OCI-M2 (cell line): ENCODE measurements around the gene RPL41.
"Not testable (repeated sequence)": the region's sequence is repeated elsewhere in the genome, so short reads cannot be mapped to it uniquely, and the experiment has no call there.

Experiments
- DNase-seq: peaks from one replicate; lab custom pipeline; 2025; ENCODE audit not compliant: unreplicated experiment; lab: John Stamatoyannopoulos, UW

Gene RPL41

DNA sequence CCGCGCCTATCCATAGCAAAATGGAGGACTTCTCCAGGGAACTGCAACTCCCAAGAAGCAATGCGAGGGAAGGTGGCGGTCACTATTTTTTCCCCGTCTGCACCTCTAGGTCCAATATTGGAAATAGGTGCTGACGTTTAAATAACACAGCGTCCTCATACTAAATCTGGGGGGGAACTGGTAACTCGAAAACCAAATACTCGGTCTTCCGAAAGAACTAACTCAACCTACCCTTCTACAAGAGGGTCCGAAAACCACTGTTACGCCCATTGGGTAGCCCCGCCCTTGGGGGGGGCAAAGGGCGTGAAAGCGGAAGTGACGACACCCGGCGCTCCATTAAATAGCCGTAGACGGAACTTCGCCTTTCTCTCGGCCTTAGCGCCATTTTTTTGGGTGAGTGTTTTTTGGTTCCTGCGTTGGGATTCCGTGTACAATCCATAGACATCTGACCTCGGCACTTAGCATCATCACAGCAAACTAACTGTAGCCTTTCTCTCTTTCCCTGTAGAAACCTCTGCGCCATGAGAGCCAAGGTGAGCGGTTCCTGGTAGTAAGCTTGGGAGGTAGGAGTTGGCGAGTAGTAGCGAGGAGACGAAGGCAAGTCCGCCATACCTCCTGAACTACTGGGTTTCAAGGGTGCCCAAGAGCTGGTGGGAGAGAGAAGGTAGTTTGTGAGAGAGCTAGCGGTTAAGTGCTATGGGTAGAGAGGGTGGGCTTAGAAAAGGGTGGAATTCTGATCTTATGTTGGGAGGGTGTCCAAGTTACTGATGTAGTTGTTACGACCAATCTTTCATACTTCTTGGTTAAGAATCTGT is at the start of gene RPL41:
Gene RPL41, plus strand, starts transcription at position 367 of the 815 bp plus-strand sequence.
- DNase-seq, result peak; percentile 87

DNA sequence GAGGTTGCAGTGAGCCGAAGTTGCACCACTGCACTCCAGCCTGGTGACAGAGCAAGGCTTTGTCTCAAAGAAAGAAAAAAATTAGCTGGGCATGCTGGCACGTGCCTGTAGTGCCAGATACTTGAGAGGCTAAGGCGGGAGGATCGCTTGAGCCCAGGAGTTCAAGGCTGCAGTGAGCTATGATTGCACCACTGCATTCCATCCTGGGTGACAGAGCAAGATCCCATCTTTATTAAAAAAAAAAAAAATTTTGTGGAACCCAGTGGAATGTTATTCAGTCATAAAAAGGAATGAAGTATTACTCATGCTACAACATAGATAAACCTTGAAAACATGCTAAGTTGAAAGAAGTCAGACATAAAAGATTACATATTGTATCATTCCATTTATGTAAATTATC is 44.8 kb upstream of the RPL41 start:
- no peak for DNase-seq

DNA sequence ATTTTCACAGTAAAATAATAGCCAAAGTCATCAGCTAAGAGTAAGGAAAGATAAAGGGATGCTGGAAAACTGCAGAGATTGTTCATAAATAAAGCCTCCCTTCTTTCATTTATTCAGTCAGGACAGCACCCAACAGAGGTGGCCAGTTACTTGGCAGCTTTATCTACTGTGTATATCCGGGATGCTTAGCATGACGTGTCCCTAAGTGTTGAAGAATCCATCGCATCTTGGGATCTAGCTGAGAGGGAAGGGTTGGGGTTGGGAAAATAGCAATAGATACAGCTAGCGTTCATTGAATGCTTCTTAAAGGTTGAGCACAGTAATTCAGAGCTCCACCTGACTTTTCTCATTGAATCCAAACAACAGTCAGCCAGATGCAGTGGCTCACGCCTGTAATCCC is 42.0 kb upstream of the RPL41 start:
- DNase-seq, result no peak

DNA sequence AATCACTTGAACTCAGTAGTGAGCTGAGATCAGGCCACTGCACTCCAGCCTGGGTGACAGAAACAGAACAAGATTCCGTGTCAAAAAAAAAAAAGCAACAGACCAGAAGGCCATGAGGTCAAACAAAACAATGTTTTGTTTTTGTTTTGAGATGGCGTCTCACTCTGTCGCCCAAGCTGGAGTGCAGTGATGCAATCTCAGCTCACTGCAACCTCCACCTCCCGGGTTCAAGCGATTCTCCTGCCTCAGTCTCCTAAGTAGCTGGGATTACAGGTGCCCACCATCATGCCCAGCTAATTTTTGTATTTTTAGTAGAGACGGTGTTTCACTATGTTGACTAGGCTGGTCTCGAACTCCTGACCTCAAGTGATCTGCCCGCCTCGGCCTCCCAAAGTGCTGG is 38.5 kb upstream of the RPL41 start:
- not testable (repeated sequence) for DNase-seq

DNA sequence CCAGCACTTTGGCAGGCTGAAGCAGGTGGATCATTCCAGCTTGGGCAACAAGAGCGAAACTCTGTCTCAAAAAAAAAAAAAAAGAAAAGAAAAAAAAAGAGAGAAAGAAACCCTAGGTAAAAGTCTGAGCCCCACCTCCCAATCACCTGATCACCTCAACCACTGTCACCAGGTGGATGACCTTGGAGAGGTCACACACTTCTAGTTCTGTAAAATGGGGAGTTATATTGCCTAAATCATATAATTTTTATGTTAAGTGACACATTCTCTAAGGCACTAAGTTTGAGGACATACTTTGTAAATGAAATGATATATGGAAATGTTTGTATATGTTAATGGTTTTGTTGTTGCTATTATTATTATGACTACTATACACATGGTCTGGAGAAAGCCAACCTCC is 38.0 kb upstream of the RPL41 start:
- no peak for DNase-seq

DNA sequence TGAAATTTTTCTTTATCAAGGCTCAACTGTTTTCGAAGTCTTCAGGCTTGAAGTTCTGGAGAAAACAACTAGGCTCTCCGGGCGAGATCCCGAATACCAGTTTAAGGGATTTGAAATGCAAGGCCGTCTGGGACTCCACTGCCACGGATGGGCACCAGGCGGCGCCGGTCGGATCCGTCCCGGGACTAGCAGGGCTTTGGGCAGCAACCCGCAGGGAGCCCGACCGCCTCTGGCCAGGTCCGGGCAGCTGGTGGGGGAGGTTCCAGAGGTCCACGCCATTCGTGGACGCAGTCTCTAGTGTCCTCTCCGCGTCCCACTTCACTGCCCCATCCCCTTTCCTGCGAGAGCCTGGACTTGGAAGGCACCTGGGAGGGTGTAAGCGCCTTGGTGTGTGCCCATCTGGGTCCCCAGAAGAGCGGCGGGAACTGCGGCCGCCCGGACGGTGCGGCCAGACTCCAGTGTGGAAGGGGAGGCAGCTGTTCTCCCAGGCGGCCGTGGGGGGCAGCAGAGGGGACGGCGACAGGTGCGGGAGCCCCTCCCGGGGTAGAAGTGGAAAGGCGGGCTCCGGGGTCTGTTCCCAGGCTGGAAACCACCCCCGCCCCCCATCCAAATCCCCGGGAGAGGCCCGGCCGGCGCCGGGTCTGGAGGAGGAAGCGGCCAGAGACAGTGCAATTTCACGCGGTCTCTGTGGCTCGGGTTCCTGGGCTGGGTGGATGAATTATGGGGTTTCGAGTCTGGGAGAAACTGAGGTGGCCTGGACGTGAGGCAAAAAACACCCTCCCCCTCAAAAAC is 37.3 kb upstream of the RPL41 start:
- DNase-seq, result no peak

DNA sequence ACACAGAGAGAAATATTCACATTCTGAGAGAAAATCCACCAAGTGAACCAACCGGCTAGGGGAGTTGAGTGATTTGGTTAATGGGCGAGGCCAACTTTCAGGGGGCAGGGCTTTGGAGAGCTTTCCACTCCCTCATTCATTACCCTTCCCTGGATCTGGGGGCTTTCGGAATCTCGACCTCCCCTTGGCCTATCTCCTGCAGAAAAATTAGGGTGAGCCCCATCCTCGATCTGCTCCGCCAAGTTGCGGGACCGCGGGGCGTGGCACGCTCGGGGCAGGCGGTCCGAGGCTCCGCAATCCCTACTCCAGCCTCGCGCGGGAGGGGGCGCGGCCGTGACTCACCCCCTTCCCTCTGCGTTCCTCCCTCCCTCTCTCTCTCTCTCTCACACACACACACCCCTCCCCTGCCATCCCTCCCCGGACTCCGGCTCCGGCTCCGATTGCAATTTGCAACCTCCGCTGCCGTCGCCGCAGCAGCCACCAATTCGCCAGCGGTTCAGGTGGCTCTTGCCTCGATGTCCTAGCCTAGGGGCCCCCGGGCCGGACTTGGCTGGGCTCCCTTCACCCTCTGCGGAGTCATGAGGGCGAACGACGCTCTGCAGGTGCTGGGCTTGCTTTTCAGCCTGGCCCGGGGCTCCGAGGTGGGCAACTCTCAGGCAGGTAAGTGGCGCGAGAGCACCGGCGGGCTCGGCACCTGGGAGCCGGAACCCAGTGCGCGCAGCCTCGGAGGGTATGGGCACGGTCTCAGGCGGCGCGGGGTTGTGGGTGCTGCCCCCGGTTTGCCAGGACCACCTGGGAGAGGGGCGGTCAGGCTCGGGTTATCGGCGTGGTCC is 36.5 kb upstream of the RPL41 start, which contains the start of gene ERBB3:
Gene ERBB3, plus strand, starts transcription at position 443 of the 833 bp plus-strand sequence. Its CDS starts 136 bp downstream, at position 579.
- no peak for DNase-seq

DNA sequence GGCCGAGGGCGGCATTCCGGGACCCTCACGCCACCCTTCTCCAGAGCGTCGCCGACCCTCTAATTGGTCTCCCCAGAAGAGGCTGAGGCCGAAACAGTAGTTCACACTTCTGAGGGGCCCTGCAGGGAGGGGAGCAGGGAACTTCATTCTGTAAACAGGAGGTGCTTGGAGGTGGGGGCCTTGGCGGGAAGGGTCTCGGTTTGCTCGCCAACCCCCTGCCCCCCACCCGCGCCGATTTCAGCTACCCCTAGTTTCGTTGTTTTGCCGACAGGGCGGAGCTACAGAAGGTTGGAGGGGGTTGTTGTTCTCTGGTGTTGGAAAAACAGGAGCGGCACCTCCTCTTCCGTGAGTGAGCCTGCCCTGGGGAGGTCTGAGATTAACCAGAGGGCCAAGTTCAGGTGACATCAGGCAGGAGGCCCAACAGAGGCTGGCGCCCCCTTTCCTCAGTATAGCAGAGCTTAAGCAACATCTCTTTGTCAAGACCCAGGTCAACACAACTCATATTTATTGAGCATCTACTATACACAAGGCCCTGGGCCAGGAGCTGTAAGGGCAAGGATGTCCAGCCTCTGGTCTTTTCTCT is 35.8 kb upstream of the RPL41 start:
- no peak for DNase-seq

DNA sequence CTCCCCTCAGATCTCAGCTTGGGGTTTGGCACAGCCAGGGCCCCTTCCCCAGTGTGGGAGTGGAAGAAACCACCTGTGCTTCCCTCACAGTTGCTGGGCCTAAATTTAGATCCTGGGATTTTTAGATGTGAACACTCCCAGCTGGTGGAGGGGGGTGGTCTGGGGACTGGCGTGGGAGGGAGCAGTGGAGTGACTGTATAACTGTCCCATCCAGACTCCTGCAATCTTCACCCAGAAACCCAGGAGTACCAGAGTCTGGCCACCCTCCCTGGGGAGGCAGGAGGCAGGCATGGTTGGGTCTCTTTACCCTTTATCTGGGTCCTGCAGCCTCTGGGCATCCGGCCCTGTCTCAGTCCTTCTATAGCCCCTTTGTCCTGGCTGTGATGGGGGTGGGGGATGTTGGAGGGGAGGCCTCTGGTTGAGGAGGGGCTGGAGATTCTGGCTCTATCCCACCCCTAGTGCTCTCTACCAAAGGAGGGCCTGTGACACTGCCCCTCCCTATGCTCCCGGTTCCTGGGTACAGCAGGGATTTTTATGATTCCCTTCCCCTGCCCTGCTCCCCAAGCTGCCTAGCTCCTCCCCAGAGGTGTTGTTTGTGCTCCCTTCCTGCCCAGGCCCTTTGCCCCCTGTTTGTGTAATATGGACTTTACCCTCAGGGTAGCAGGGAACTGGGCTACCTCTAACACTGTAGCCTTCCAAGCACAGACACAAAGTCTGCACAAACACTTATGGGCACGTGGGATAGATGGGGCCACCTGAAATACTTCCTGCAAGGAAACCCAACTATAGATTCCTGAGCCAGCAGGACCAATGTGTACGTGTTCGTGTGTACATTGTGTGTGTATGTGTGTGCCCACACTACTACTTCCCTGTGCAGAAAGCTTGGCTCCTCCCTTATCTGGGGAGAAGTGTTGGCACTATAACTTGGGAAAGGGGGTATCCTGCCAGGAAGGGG is 34.8 kb upstream of the RPL41 start:
- DNase-seq, result no peak

DNA sequence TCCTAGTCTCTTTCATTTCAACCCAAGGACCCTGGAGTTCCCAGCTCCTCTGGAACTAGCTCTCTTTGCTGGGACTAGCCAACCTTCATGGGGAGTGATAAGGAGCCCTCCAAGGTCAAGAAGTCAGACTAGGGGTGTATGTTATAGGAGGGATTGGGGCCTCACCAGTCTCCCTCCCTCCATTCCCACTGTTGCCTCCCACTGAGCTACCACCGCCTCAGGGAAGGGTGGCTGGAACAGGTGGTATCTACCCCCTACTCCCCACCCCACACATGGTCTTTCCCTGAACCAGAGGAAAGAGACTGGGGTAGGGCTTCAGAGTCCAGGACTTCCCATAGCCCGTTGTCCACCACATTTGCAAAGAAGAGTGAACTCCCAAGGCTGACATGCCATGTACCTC is 34.1 kb upstream of the RPL41 start:
- DNase-seq, result no peak

DNA sequence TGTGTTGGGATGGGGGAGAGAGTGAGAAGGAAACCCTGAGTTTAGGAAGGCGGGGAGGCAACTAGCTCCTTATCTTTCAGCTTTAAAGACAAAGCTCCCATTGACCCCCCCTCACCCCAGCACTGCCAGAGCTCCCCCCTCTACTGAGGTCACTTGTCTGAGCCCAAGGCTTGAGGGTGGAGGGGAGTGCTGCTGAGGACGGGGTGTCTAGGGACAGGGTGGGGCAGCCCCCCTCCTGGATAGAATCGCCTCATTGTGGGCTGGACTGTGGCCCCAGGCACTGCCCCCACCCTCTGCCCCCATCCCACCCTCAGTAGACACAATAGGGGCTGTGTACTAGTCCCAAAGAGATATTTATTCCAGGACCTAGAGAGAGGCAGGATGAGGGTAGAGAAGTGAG is 33.5 kb upstream of the RPL41 start:
- no peak for DNase-seq

DNA sequence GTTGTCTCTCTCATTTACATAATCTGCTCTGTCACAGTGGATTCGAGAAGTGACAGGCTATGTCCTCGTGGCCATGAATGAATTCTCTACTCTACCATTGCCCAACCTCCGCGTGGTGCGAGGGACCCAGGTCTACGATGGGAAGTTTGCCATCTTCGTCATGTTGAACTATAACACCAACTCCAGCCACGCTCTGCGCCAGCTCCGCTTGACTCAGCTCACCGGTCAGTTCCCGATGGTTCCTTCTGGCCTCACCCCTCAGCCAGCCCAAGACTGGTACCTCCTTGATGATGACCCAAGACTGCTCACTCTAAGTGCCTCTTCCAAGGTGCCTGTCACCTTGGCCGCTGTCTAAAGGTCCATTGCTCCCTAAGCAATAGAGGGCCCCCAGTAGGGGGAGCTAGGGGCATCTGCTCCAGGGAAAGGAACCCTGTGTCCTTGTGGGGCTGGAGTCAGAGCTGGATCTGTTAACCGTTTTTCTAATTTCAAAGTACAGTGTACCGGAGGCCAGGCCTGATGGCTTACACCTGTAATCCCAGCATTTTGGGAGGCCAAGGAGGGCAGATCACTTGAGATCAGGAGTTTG is 31.4 kb upstream of the RPL41 start:
- no peak for DNase-seq

DNA sequence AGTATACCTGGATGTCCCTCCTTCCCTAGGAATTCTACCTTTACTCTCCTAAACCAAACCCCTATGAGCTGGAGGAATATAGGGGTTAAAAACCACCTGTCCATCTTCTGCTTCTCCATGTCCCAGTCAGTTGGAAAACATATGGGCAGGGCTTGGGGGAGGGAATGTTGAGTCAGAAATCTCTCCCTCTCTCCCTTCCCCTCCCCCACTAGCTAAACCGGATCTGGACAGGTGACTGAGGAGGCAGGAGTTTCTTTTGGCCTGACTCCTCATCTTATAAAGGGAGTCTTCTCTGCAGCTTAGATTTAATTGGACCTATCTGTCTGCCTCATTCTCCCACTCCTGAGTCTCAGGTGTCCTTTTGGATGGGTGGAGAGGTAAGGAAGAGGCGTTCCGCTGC is 30.3 kb upstream of the RPL41 start:
- DNase-seq, result no peak

DNA sequence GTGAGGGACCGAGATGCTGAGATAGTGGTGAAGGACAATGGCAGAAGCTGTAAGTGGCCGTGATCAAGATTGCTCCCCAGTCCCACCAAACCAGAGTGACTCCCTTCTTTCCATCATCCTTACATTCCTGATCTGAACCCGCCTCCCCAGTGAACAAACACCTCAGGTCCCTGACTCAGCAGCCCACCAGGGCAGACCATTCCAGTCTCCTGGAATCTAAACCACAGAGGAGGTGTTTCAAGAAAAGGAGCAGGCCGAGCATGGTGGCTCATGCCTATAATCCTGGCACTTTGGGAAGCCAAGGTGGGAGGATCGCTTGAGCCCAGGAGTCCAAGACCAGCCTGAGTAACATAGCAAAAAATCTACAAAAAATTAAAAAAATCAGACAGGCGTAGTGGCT is 29.8 kb upstream of the RPL41 start:
- DNase-seq, result no peak

DNA sequence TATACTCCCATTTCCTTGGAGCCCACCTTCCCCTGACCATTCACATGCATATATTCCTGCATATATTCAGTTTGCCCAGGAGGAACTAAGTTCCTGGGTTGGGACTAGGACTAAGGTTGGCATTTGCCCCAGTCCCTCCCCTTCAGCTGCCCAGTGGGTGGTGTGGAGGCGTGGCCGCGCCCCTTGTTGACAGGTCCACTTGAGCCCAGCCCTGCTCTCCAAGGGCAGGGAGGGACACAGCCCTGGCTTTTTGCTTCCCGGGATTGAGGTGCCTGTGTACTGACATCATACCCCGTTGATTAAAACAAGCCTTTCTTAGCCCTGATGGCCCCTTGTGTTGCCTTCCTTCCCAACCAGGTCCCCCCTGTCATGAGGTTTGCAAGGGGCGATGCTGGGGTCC is 29.2 kb upstream of the RPL41 start:
- no peak for DNase-seq

DNA sequence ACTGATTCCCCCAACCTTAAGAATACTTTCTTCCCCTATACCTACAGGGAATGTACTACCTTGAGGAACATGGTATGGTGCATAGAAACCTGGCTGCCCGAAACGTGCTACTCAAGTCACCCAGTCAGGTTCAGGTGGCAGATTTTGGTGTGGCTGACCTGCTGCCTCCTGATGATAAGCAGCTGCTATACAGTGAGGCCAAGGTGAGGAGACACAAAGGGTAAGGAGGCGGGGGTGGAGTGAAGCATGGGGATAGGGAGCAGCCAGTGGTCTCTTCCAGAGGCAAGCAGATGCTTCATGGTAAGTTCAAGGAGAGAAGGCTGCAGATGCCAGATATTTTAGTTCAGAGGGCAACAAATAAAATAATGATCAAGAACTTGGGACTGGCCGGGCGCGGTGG is 18.7 kb upstream of the RPL41 start:
- no peak for DNase-seq

DNA sequence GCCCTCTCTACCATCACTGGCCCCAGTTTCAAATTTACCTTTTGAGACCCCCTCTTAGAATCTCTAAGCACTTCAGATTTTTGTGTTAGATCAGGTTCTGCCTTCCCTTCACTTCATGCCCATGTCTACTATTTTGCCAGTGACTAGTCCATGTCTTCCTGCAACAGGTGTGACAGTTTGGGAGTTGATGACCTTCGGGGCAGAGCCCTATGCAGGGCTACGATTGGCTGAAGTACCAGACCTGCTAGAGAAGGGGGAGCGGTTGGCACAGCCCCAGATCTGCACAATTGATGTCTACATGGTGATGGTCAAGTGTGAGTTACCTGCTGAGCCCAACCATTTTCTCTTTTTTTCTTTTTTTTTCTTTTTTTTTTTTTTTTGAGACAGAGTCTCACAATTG is 17.8 kb upstream of the RPL41 start:
- no peak for DNase-seq

DNA sequence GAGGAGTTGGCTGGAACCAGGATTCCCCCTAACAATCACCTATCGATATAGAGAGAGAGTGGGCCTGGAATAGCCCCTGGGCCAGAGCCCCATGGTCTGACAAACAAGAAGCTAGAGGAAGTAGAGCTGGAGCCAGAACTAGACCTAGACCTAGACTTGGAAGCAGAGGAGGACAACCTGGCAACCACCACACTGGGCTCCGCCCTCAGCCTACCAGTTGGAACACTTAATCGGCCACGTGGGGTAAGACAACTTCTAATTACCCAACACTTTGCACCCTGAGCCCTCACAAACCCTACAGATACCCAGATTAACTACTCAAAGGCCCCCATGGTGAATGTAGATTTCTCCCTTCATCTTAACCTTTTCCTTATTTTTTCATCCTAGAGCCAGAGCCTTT is 16.6 kb upstream of the RPL41 start:
- DNase-seq, result no peak

DNA sequence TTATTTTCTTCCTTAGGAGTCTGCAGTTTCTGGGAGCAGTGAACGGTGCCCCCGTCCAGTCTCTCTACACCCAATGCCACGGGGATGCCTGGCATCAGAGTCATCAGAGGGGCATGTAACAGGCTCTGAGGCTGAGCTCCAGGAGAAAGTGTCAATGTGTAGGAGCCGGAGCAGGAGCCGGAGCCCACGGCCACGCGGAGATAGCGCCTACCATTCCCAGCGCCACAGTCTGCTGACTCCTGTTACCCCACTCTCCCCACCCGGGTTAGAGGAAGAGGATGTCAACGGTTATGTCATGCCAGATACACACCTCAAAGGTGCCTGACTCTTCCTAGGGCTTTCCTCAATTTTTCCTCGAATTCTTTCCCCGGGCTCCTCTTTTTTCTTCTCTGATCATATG is 15.4 kb upstream of the RPL41 start:
- no peak for DNase-seq

DNA sequence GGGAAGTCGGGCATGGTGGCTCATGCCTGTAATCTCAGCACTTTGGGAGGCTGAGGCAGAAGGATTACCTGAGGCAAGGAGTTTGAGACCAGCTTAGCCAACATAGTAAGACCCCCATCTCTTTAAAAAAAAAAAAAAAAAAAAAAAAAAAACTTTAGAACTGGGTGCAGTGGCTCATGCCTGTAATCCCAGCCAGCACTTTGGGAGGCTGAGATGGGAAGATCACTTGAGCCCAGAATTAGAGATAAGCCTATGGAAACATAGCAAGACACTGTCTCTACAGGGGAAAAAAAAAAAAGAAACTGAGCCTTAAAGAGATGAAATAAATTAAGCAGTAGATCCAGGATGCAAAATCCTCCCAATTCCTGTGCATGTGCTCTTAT is 13.8 kb upstream of the RPL41 start:
- DNase-seq, result no peak
